Raji (cell line): ENCODE results near the gene NHEJ1.

ENCODE experiments used
- POLR2A ChIP-seq: IDR thresholded peaks from 2 replicates; pipeline ENCODE4 v1.6.1; 2011; ENCODE audit warnings: low read depth, low read length, control low read depth; ENCODE audit not compliant: insufficient read depth

The NHEJ1 gene

GRCh38 chr2:219028996-219029828 lies 131.4 kb downstream of the NHEJ1 start:
- TF ChIP-seq POLR2A, result no peak

GRCh38 chr2:219028141-219028540 lies 132.5 kb downstream of the NHEJ1 start:
- no peak for TF ChIP-seq POLR2A

DNA sequence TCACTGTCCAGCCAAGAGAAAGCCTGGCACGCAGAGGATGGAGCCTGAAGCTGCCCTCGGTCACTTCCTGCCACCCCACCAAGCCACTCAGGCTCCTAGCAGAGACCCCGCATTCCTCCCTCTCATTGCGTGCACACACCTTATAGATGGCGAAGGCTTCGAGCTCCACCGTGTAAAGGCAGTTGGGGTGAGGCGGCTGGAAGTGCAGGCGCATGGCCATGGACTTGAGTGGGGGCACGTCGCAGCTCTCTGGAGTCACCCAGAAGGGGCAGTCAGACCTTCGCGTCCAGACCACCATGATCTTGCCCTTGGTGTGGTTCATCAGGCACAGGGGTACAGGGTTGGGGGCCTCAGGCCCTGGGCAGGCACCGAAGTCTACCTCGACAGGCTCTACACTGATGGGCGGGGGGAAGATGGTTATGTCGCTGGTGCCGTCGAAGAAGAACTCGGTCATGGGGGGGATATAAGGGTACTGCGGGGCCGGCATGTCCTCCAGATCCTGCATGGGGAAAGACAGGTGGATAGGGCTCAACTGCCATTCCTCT lies 133.0 kb downstream of the NHEJ1 start:
- TF ChIP-seq POLR2A, result no peak

DNA sequence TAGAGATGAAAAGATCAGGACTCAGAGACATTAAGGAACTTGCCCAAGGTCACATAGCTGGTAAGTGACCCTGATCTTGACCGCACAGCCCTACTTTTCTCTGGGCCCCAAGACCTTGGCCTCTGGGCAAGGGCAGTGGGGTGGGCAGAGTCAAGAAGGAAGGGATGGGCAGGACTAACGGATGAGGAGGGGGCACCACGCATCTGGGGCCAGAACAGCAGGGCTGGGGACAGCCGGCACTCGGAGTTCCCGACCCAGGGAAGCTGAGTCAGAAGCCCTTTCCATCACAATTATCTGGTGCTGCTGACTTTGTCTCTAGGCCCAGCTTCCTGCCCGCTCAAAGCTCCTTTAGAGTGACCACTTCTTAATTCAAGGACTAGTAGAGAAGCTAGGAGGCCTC lies 133.7 kb downstream of the NHEJ1 start:
- no peak for TF ChIP-seq POLR2A

DNA sequence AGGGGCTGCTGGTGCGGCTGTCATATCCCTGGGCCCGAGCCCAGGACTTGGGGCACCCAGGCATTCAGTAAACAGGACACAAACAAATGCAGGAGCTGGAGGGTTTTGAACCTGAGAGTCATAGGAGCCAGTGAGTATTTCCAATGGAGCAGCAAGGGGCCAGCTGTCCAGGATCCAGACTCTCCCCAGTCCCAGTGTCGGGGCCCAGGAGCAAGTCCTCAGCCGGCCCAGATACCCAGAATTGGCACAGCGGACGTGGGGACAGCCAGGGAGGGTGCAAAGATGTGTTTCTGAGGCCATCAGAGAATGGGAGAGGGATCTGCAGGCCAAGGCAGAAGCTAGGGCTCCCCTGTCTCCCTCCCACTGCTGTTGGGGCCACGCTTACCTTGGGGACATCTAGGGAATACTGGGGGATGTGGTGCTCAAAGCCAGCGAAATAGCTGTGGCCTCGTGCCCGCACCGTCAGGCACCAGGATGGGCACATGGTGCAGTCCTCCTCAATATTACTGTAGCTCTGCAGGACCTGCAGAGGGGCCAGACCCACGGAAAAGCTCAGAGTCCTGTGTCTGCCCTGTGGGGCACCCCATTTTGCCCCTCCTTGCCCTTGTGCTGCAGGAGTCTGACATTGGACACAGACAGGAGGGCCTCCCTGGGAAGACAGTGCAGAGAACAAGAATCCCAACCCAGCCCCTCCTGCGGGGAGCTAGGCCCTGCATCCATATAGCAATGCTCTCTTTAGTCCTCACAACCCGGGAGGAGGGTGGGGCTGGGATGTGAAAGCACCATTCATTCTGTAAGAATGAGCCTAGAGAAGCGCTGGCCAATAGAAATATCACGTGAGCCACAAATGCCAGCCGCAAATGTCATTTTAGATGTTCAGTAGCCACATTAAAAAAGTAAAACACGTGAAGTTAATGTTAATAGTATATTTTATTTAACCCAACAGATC lies 134.7 kb downstream of the NHEJ1 start:
- TF ChIP-seq POLR2A, result no peak
